ENCODE results near the gene WDPCP. TPM values are rescaled to one million over a fixed set of nuclear protein-coding genes. Genes with fewer than 3 reads are reported as not detected.

WDPCP gene
- total RNA-seq, 1 experiment from 2014 or later = 7.4 TPM

DNA sequence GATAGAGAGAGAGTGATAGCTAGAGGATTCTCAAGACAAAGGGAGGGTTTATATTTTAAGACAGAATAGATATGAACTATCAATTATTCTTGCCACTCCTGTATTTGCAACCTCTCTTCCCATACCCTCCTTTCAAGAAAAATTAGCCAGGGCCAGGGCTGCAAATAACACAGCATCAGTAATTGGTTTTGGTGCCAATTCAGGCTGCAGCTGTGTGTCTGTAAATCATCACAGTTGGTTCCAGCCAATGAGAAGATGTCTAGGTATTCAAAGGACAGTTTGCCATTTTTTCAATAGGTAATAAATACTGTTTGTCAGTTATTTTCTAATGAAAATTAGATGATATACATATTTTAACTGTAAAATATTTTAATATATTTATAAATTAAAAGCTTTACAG lies 73.5 kb downstream of the WDPCP start:
- CTCF ChIA-PET = no interaction called here
- Histone ChIP-seq H3K4me1 (ENCODE audit: control insufficient read depth, insufficient read depth, low read length) (no peaks in the 10 kb centered on the region), H3K27ac (ENCODE audit: low read length) (no peak overlapping the region), H3K27me3 (ENCODE audit: control insufficient read depth, insufficient read depth, low read length) (no peaks in the 10 kb centered on the region), H3K4me3 (ENCODE audit: low read depth in 2 of 2, low read length in 2 of 2) (no peak overlapping the region), H3K36me3 (ENCODE audit: control insufficient read depth, insufficient read depth, low read length) (no peaks in the 10 kb centered on the region), H3K9me3 (ENCODE audit: control insufficient read depth, insufficient read depth, low read depth, low read length) (no peaks in the 10 kb centered on the region)
- POLR2A ChIA-PET = no interaction called here
- no TSS peak for BruUV-seq (replicated peaks)
- DNase-seq (ENCODE audit: low read depth, low spot score) = no peak
- intact Hi-C loops (cut with micrococcal nuclease; ENCODE audit: unreplicated experiment) (no loop called here), in situ Hi-C loops (cut with HindIII; ENCODE audit: low pct_unique_long_range_greater_than_20kb, low sequenced_read_pairs) (no loop called here)
- no peak for ATAC-seq
- TF ChIP-seq, protein P1, sequence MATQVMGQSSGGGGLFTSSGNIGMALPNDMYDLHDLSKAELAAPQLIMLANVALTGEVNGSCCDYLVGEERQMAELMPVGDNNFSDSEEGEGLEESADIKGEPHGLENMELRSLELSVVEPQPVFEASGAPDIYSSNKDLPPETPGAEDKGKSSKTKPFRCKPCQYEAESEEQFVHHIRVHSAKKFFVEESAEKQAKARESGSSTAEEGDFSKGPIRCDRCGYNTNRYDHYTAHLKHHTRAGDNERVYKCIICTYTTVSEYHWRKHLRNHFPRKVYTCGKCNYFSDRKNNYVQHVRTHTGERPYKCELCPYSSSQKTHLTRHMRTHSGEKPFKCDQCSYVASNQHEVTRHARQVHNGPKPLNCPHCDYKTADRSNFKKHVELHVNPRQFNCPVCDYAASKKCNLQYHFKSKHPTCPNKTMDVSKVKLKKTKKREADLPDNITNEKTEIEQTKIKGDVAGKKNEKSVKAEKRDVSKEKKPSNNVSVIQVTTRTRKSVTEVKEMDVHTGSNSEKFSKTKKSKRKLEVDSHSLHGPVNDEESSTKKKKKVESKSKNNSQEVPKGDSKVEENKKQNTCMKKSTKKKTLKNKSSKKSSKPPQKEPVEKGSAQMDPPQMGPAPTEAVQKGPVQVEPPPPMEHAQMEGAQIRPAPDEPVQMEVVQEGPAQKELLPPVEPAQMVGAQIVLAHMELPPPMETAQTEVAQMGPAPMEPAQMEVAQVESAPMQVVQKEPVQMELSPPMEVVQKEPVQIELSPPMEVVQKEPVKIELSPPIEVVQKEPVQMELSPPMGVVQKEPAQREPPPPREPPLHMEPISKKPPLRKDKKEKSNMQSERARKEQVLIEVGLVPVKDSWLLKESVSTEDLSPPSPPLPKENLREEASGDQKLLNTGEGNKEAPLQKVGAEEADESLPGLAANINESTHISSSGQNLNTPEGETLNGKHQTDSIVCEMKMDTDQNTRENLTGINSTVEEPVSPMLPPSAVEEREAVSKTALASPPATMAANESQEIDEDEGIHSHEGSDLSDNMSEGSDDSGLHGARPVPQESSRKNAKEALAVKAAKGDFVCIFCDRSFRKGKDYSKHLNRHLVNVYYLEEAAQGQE (IDR thresholded peaks at IDR 0.05; ENCODE audit: insufficient read depth in 1 of 2, low read depth in 2 of 2, low read length in 1 of 2) = no peak
- no peak for TF ChIP-seq TCF7L2 (IDR thresholded peaks at IDR 0.05; ENCODE audit: low read depth, low read length)
- TF ChIP-seq, protein P2, sequence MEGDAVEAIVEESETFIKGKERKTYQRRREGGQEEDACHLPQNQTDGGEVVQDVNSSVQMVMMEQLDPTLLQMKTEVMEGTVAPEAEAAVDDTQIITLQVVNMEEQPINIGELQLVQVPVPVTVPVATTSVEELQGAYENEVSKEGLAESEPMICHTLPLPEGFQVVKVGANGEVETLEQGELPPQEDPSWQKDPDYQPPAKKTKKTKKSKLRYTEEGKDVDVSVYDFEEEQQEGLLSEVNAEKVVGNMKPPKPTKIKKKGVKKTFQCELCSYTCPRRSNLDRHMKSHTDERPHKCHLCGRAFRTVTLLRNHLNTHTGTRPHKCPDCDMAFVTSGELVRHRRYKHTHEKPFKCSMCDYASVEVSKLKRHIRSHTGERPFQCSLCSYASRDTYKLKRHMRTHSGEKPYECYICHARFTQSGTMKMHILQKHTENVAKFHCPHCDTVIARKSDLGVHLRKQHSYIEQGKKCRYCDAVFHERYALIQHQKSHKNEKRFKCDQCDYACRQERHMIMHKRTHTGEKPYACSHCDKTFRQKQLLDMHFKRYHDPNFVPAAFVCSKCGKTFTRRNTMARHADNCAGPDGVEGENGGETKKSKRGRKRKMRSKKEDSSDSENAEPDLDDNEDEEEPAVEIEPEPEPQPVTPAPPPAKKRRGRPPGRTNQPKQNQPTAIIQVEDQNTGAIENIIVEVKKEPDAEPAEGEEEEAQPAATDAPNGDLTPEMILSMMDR (IDR thresholded peaks at IDR 0.05) = no peak
- no peak for TF ChIP-seq POLR2AphosphoS5 (IDR thresholded peaks at IDR 0.05; ENCODE audit: low read depth, low read length)
- TF ChIP-seq SIN3A (IDR thresholded peaks at IDR 0.05; ENCODE audit: borderline replicate concordance, insufficient read depth, low read depth, low read length) = no peak

DNA sequence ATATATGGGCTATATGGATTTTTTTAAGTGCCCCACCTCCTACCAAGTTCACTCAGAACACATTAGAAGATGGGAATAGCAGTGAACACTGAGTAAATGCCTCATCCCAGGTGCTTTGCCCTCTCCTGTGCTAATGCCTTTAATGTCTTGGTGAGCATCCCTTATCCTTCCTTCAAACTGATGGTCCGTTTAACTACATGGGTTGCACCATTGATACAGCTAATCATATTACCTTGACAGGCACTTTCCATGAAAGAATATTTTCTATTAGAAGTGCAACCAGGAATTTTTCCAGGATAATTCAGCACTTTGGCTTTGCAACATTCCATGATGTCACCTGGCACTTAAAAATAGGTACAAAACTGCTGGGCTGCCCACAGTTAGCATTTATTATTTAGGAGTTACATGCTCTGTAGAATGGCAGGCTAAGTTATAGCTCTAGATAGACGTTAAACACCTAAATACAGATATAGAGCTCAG lies 74.0 kb downstream of the WDPCP start:
- in situ Hi-C loops (cut with HindIII; ENCODE audit: low pct_unique_long_range_greater_than_20kb, low sequenced_read_pairs) (no loop called here), intact Hi-C loops (cut with micrococcal nuclease; ENCODE audit: unreplicated experiment) (no loop called here)
- Histone ChIP-seq H3K27ac (ENCODE audit: low read length) (no peak overlapping the region), H3K36me3 (ENCODE audit: control insufficient read depth, insufficient read depth, low read length) (no peaks in the 10 kb centered on the region), H3K9me3 (ENCODE audit: control insufficient read depth, insufficient read depth, low read depth, low read length) (no peaks in the 10 kb centered on the region), H3K4me3 (ENCODE audit: low read depth in 2 of 2, low read length in 2 of 2) (no peak overlapping the region), H3K4me1 (ENCODE audit: control insufficient read depth, insufficient read depth, low read length) (no peaks in the 10 kb centered on the region), H3K27me3 (ENCODE audit: control insufficient read depth, insufficient read depth, low read length) (no peaks in the 10 kb centered on the region)
- no peak for TF ChIP-seq SIN3A (IDR thresholded peaks at IDR 0.05; ENCODE audit: borderline replicate concordance, insufficient read depth, low read depth, low read length)
- TF ChIP-seq, protein P2 (IDR thresholded peaks at IDR 0.05) = no peak
- TF ChIP-seq POLR2AphosphoS5 (IDR thresholded peaks at IDR 0.05; ENCODE audit: low read depth, low read length) = no peak
- TF ChIP-seq, protein P1 (IDR thresholded peaks at IDR 0.05; ENCODE audit: insufficient read depth in 1 of 2, low read depth in 2 of 2, low read length in 1 of 2) = no peak
- no peak for TF ChIP-seq TCF7L2 (IDR thresholded peaks at IDR 0.05; ENCODE audit: low read depth, low read length)
- ChIA-PET CTCF (no interaction called here), POLR2A (no interaction called here)
- BruUV-seq (replicated peaks) = no TSS peak
- no peak for DNase-seq (ENCODE audit: low read depth, low spot score)
- no peak for ATAC-seq
